ENCODE measurements around the gene ERC2. TPM values are rescaled to one million over a fixed set of nuclear protein-coding genes. Genes with fewer than 3 reads are reported as not detected.

Gene ERC2
- total and polyA plus RNA-seq, 2 of the 13 experiments (the other 11 are each of a cell fraction or from before 2014, with no cell fraction given) = 0.16 to 0.22 TPM

- 0 out of 5 replicates have a peak, but pooled peaks cover 0 to 6% of the 10 kb centered on the region in 2 experiments for H3K27me3 ChIP-seq (ENCODE audit: control insufficient read depth in 1 of 2, insufficient read depth in 2 of 2, low read length in 2 of 2)
- no peak overlapping the region for H3K4me3 ChIP-seq (replicated peaks in 1 of 3; ENCODE audit: insufficient read depth in 1 of 3, low read depth in 2 of 3, low read length in 3 of 3)
- intact Hi-C loops (cut with micrococcal nuclease; ENCODE audit: unreplicated experiment) (no loop called here), in situ Hi-C loops (cut with HindIII; ENCODE audit: extremely low pct_ligation_motif_present, low pct_unique_long_range_greater_than_20kb) (no loop called here)
- no peak for FAIRE-seq
- TF ChIP-seq SP140L (CRISPR knock-in tag; IDR thresholded peaks at IDR 0.05; ENCODE audit: borderline replicate concordance) (no peak), PRDM4 (CRISPR knock-in tag; IDR thresholded peaks at IDR 0.05; ENCODE audit: borderline replicate concordance) (no peak), RFX1 (IDR thresholded peaks at IDR 0.05) (no peak), MYNN (CRISPR knock-in tag; IDR thresholded peaks at IDR 0.05; ENCODE audit: low read depth) (no peak), POLR2G (IDR thresholded peaks at IDR 0.05; ENCODE audit: low read depth, low read length) (no peak), ZNF354B (CRISPR knock-in tag; IDR thresholded peaks at IDR 0.05) (no peak)
- TF ChIP-seq, protein P1, sequence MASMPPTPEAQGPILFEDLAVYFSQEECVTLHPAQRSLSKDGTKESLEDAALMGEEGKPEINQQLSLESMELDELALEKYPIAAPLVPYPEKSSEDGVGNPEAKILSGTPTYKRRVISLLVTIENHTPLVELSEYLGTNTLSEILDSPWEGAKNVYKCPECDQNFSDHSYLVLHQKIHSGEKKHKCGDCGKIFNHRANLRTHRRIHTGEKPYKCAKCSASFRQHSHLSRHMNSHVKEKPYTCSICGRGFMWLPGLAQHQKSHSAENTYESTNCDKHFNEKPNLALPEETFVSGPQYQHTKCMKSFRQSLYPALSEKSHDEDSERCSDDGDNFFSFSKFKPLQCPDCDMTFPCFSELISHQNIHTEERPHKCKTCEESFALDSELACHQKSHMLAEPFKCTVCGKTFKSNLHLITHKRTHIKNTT (CRISPR knock-in tag; IDR thresholded peaks at IDR 0.05) = no peak
- CTCF ChIA-PET (ENCODE audit: low intra/inter-chr PET ratio, low total read pairs) = no interaction called here
- H4K20me1 ChIP-seq (ENCODE audit: insufficient read depth, low read length) = no peaks in the 10 kb centered on the region
- POLR2A ChIA-PET = no interaction called here
- H3K27ac ChIP-seq (ENCODE audit: extremely low read length, insufficient read depth, low read length) = no peak overlapping the region
- no TSS peak for BruUV-seq (replicated peaks)
- no peaks in the 10 kb centered on the region for H3K79me2 ChIP-seq (ENCODE audit: insufficient read depth, low read length)
- no peak overlapping the region for H3K4me2 ChIP-seq (ENCODE audit: low read depth, low read length)
- H3K36me3 ChIP-seq (replicated peaks in 1 of 2; ENCODE audit: control insufficient read depth in 1 of 2, insufficient read depth in 2 of 2, low read length in 2 of 2) = no peaks in the 10 kb centered on the region
- H3K9me3 ChIP-seq (ENCODE audit: low read length) = no peaks in the 10 kb centered on the region
- H2AFZ ChIP-seq (ENCODE audit: low read length) = no peak overlapping the region
- 11% methylated on average over 4 of the region's 4 CpGs for WGBS (ENCODE audit: low lambda C conversion rate)
- no peak for ATAC-seq
- H3K4me1 ChIP-seq (ENCODE audit: insufficient read depth, low read length) = no peaks in the 10 kb centered on the region
- H3K9ac ChIP-seq (ENCODE audit: insufficient read depth, low read depth, low read length) = no peak overlapping the region
- no peak for DNase-seq (ENCODE audit: low spot score)
These were observed 15.9 kb upstream of the ERC2 start for GRCh38 chr3:56484122-56484521.
